Epithelial cell of esophagus (primary cell): ENCODE results near the gene NOC2L.
"Not testable (repeated sequence)": the region's sequence is repeated elsewhere in the genome, so short reads cannot be mapped to it uniquely, and the experiment has no call there.

Source experiments
- DNase-seq: peaks from one replicate; pipeline ENCODE4 v3.0.0; 2010; ENCODE audit warnings: low read depth
- H3K4me3 ChIP-seq: 2 replicates; pipeline ENCODE4 v1.5.1; 2011; ENCODE audit warnings: mild to moderate bottlenecking, low read length, control low read depth
- TF ChIP-seq, protein P1 (sequence below): IDR thresholded peaks from 2 replicates; pipeline ENCODE4 v1.5.1; 2011; ENCODE audit warnings: low read depth, mild to moderate bottlenecking, low read length, control low read depth, inconsistent platforms; ENCODE audit not compliant: insufficient read depth; ENCODE audit errors: missing control alignments

Gene NOC2L

DNA sequence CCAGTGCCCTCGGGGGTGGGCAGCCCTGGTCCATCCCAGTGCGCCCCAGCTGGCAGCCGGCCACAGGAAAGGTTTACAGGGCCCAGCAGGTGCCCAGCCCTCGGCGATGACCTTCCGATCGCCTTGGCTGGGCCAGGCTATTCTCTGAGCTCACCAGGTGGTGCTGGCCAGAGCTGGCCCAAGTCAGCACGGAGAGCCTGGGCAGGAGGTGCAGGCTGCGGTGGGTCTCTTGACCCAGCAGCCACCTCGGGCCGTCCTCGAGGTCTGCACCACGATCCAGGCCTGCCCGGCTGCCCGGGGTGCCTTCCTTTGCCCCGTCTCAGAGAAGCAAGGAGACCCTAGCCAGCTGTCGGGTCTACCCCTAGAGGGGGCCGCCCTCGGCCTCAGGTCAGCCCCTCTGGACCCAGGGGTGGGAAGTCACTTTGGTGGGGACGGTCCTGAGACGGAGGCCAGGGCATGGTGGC, 22.5 kb upstream of the NOC2L start:
- H3K4me3 ChIP-seq: no peak overlapping the region
- no peak for DNase-seq
- TF ChIP-seq, protein P1, sequence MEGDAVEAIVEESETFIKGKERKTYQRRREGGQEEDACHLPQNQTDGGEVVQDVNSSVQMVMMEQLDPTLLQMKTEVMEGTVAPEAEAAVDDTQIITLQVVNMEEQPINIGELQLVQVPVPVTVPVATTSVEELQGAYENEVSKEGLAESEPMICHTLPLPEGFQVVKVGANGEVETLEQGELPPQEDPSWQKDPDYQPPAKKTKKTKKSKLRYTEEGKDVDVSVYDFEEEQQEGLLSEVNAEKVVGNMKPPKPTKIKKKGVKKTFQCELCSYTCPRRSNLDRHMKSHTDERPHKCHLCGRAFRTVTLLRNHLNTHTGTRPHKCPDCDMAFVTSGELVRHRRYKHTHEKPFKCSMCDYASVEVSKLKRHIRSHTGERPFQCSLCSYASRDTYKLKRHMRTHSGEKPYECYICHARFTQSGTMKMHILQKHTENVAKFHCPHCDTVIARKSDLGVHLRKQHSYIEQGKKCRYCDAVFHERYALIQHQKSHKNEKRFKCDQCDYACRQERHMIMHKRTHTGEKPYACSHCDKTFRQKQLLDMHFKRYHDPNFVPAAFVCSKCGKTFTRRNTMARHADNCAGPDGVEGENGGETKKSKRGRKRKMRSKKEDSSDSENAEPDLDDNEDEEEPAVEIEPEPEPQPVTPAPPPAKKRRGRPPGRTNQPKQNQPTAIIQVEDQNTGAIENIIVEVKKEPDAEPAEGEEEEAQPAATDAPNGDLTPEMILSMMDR: no peak

GRCh38 chr1:980602-981395, 21.7 kb upstream of the NOC2L start:
- DNase-seq: no peak
- TF ChIP-seq, protein P1: no peak
- H3K4me3 ChIP-seq: no peak overlapping the region

- TF ChIP-seq, protein P1: no peak
- peak; percentile 53 for DNase-seq
- H3K4me3 ChIP-seq: no peak overlapping the region
Measured at GRCh38 chr1:980137-980571, 21.1 kb upstream of the NOC2L start.

- TF ChIP-seq, protein P1: no peak
- DNase-seq: no peak
- no peak overlapping the region for H3K4me3 ChIP-seq
Measured at GRCh38 chr1:979744-980072, 20.7 kb upstream of the NOC2L start.

GRCh38 chr1:978835-979743, 20.0 kb upstream of the NOC2L start:
- no peak for DNase-seq
- TF ChIP-seq, protein P1: no peak
- no peak overlapping the region for H3K4me3 ChIP-seq

GRCh38 chr1:978069-978834, 19.2 kb upstream of the NOC2L start:
- no peak for DNase-seq
- H3K4me3 ChIP-seq: no peak overlapping the region
- TF ChIP-seq, protein P1: no peak

DNA sequence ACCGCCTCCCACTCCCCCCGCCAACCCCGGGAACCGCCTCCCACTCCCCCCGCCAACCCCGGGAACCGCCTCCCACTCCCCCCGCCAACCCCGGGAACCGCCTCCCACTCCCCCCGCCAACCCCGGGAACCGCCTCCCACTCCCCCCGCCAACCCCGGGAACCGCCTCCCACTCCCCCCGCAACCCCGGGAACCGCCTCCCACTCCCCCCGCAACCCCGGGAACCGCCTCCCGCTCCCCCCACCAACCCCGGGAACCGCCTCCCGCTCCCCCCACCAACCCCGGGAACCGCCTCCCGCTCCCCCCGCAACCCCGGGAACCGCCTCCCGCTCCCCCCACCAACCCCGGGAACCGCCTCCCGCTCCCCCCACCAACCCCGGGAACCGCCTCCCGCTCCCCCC, 17.7 kb upstream of the NOC2L start:
- H3K4me3 ChIP-seq, DNase-seq: not testable (repeated sequence)
